HG03565 (cell line): ENCODE results near the gene TAS1R3.
"Not testable (repeated sequence)": the region's sequence is repeated elsewhere in the genome, so short reads cannot be mapped to it uniquely, and the experiment has no call there.

Experiments used
- ATAC-seq: cut with Tn5 transposase; IDR thresholded peaks from one replicate; pipeline ENCODE4 v1.9.1; 2021; ENCODE audit warnings: mild to moderate bottlenecking, moderate library complexity; ENCODE audit not compliant: unreplicated experiment

The TAS1R3 gene

DNA sequence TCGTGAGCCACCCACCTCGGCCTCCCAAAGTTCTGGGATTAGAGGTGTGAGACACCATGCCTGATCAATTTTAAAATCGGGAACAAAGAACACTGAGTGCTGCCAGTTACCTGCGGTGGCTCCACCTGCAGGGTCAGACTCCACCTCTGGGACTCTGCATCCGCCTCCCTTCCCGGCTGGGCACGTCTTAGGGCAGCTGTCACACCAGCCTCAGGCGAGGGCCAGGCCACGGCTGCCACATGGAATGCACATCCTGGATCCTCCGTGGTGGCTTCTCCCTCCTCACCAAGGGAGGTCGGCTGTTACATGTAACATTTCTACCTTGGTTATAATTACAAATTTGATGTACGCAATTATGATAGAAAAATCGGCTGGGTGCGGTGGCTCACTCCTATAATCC, 33.2 kb downstream of the TAS1R3 start:
- ATAC-seq = no peak

DNA sequence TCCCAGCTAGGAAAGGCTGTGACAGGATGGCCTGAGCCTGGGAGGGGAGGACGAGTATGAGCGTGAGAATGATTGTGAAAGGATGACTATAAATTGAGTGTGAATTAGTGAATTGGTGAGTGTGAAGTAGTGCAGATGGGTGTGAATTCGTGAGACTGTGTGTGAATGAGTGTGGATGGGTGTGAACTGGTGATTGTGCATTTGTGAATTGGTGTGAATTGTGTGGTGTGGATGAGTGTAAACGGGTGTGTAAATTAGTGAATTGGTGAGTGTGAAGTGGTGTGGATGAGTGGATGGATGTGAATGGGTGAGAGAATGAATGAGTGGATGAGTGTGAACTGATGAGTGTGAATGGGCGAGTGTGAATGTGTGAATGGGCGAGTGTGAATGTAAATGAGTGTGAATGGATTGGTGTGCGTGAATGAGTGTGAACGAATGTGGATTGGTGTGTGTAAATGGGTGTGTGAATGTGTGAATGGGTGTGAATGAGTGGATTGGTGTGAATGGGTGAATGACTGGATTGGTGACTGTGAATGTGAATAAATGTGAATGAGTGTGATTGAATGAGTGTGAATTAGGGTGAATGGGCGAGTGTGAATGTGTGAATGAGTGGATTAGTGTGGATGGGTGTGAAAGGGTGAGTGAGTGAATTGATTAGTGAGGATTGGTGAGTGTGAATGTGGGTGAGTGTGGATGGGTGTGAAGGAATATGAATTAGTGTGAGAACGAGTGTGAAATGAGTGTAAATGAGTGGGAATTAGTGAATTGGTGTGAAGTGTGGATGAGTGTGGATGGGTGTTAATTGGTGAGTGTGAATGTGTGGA, 35.0 kb downstream of the TAS1R3 start:
- no peak for ATAC-seq

GRCh38 chr1:1366699-1367066, 35.6 kb downstream of the TAS1R3 start:
- ATAC-seq = no peak

- ATAC-seq = no peak
Measured at GRCh38 chr1:1367315-1367714, 36.2 kb downstream of the TAS1R3 start.

DNA sequence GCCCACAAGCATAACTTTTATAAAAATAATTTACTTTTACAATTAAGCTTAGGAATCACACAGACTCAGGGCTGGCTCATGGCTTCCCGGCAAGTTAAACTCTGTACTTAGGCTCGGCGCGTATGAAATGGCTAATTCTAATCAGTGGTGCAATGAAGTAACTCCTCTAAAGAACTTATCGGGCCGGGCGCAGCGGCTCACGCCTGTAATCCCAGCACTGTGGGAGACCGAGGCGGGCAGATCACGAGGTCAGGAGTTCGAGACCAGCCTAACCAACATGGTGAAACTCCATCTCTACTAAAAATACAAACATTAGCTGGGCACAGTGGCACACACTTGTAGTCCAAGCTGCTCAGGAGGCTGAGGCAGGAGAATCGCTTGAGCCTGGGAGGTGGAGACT, 39.0 kb downstream of the TAS1R3 start:
- ATAC-seq = not testable (repeated sequence)

DNA sequence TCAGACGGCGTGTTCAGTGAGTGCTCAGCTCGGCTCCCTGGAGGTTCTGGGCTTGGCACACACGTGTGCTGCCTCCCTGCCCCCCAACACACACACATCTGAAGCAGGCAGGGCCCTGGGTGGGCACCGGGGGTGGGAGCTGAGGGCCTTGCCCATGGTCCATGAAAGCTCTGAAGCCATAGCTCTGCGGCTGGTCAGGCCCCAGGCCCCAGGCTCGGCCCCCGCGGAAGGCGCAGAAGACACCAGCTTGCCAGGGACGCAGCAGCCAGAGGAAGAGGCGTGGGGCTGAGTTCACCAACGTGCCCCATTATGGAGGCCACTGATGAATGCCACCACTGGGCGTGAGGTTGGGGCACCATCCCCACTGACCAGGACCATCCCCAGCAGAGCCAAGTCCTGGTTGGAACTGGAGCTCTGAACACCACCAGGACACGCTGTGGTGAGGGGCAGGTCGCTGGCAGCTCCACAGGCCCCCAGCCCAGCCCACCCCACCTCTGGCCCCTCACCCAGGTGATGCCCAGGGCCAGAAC, 39.8 kb downstream of the TAS1R3 start:
- ATAC-seq = no peak

DNA sequence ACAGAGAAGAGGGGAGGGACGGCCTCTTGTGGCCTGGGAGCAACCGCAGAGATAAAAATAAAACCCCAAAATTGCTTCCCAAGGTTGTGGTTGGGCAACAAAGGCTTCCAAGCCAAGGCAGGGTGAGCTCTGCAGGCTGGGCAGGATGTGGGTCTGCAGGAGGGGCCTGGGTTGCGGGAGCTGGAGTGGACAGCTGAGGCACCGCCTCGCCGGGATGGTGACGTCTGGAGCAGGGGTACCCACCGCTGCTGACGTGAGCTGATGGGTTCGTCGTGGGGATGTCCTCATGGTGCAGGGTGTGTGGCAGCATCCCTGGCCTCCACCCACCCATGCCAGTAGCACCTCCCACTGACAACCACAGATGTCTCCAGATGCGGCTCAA, 40.3 kb downstream of the TAS1R3 start:
- no peak for ATAC-seq

DNA sequence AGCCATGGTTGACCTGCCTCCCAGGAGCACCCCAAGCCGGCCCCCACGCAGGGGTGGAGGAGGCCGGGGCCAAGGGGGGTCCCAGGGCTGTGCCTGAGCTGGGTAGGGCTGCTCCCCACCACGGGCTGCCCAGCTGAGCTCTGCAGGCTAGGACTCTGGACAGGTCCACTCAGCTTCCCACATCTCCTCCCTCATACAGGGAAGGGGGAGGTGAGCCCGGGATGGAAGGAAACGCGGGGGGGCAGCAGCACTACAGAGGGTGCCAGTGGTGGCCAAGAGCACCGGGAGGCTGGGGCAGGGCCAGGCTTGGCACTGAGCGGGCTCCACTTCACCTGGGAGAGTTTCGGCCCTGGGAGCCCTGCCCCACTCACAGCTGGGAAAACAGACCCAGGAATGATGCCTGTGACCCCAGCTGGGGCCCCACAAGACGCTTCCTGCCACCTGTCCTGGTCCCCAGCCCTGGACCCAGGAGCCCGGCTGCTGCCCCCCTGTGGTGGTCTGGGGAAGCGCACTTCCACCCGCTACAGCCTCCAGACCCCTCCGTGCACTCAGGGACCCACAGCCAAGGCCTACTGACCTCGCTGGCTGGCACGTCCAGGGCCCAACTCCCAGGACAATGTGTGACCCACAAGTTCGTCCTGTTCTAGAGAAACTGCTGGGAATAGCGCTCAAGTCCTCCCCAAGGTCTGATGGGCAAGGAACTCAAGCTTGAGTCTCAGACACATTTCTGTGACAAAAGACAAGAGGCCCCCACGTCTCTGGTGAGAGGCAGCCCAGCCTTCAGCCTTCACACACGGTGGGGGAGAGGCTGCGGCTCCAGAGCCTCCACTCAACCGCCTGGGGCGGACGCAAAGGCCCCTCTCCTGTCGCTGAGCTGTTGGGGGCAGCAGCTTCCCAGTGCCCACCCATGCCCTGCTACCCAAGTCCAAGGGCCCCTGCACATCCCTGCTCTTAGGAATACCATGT, 40.9 kb downstream of the TAS1R3 start:
- no peak for ATAC-seq

DNA sequence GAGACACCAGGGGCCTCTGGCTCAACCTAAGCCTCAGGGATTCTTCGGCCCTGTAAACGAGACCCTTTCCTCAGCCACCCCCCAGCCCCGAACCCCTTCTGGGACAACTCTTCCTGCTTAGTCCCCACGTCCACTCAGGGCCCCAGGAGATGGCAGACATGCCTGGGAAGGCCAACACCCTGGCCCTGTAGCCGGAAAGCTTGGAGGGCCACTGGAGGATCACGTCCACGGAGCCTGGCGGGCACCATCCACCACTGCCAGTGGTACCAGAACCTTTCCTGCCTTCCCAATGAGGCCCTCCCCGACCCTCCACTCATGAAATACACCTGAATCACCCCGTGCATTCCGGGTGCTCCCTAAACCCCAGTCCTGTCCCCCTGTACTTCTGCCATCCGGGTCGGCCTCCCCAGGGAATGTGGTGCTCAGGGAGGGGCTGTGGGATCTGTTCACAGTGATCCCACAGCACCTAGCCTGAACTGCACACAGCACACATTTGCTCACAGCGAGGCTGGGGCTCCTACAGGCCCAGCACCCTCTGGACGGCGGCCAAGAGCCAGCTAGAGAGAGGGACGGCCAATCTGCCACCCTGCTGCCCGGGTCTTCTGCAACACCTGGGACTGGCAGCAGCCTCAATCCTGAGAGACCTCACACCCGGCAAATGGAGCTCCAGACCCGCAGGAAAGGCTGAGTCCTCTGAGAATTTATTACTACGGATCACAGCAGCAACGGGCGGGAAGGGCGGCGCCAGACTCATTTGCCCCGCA, 42.2 kb downstream of the TAS1R3 start:
- ATAC-seq = no peak

- ATAC-seq = no peak
Measured at GRCh38 chr1:1373815-1374588, 42.9 kb downstream of the TAS1R3 start.

DNA sequence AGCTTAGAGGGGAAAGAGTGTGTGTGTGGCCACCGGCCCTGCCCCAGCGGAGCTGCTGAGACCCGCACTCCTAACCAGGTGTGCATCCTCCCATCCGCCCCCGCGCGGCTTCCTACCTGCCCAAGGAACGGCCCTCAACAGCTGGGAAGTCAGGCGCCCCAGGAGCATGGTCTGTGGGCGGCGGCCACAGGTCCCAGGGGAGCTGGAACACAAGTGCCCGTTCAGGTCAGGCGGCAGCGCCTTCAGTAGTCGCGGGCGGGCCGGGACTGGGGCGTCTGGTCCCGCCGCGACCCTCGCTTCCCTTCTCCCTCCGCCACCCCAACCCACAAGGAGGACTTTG, 43.5 kb downstream of the TAS1R3 start:
- peak; percentile 1 for ATAC-seq

DNA sequence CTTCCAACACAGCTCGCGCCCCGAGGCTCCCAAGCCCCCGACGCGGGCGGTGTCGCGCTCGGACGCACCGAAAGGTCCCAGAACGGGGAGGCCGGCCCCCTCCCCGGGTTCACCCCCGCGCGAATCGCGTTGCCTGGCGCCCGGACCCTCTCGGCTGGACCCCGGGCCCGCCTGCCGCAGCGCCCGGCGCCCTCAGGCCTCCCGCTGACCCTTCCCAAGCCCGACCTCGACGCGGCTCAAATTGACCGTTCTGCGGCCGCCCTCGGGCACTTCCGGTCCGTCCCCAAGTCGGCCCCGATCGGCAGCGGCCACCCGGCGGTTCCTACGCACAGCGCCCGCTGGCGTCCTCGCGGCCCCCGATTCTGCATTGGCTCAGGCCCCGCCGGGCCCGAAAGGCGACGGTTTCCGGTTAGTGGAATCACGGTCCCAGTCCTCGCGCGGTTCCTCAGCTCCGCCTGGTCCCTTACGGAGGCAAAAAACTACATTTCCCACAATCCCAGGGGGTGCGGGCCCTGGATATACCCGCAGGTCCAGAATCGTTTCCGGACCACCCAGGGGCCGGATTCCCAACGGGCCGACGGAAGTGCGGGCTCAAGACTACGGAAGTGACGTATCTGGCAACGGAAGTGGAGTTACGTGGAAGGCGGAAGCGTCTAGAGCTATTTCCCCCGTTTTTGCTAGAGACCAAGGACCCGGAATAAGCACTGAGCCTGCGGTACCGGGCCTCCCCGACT, 44.0 kb downstream of the TAS1R3 start, which contains the start of gene AURKAIP1:
TSS of gene AURKAIP1 (minus strand) at position 279 of the 734 bp plus-strand sequence. CDS start 451 bp downstream, outside the sequence.
- peak; percentile 86 for ATAC-seq

GRCh38 chr1:1376551-1377226, 45.6 kb downstream of the TAS1R3 start:
- no peak for ATAC-seq

- no peak for ATAC-seq
Measured at GRCh38 chr1:1377540-1378205, 46.6 kb downstream of the TAS1R3 start.

GRCh38 chr1:1380860-1381259, 49.8 kb downstream of the TAS1R3 start:
- no peak for ATAC-seq

DNA sequence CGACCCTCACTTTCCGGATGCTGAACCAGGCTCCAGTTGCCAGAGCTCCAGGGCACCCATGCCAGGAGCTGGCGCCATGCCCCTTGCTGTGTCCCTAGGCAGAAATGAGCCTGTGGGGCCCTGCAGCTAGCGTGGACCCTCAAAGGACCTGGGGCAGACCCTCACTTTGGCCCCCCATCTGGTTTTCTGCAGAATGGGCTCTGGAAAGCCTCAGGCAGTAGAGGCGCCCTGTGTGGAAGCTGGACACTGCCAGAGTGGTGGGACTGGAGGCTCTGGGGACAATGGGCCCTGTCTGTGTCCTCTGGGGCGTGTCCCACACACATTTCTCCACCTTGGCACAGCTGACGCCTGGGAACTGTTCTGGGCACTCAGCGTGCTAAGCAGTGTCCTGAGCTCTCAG, 50.2 kb downstream of the TAS1R3 start:
- ATAC-seq = no peak
